Measurements from ENCODE around the gene CASZ1. TPM values are rescaled to one million over a fixed set of nuclear protein-coding genes. Genes with fewer than 3 reads are reported as not detected.

Gene CASZ1
- total RNA-seq, 1 experiment from 2014 or later, result 11.1 TPM

- no peaks in the 10 kb centered on the region for H3K9me3 Mint-ChIP-seq (ENCODE audit: unreplicated experiment)
- ChIA-PET CTCF (interaction anchor here (0.6 kb wide), 1 partner anchor 254 kb away, joined by 3 read pairs; no protein-coding TSS in a partner anchor), POLR2A (no interaction called here)
- no peak overlapping the region for H3K4me3 Mint-ChIP-seq (ENCODE audit: unreplicated experiment)
- no TSS peak for BruUV-seq (replicated peaks)
- no peaks in the 10 kb centered on the region for H3K4me1 Mint-ChIP-seq (ENCODE audit: insufficient read depth, unreplicated experiment)
- no peak overlapping the region for H3K27ac Mint-ChIP-seq (ENCODE audit: low read depth, unreplicated experiment)
- peaks cover 6% of the 10 kb centered on the region for H3K36me3 Mint-ChIP-seq (ENCODE audit: insufficient read depth, unreplicated experiment)
- H3K27me3 Mint-ChIP-seq (ENCODE audit: insufficient read depth, unreplicated experiment), result no peaks in the 10 kb centered on the region
- TF ChIP-seq CTCF (IDR thresholded peaks at IDR 0.05; ENCODE audit: unreplicated experiment), result no peak
- intact Hi-C loops (cut with micrococcal nuclease), result no loop called here
- DNase-seq (ENCODE audit: unreplicated experiment), result no peak
Measured at GRCh38 chr1:10674222-10674621, 122.2 kb downstream of the CASZ1 start.

- no peak overlapping the region for H3K27ac Mint-ChIP-seq (ENCODE audit: low read depth, unreplicated experiment)
- no peak for TF ChIP-seq CTCF (IDR thresholded peaks at IDR 0.05; ENCODE audit: unreplicated experiment)
- H3K4me3 Mint-ChIP-seq (ENCODE audit: unreplicated experiment), result no peak overlapping the region
- no peak for DNase-seq (ENCODE audit: unreplicated experiment)
- ChIA-PET CTCF (no interaction called here), POLR2A (interaction anchor here (0.6 kb wide), 1 partner anchor 191 kb away, joined by 4 read pairs; no protein-coding TSS in a partner anchor)
- intact Hi-C loops (cut with micrococcal nuclease), result no loop called here
- H3K9me3 Mint-ChIP-seq (ENCODE audit: unreplicated experiment), result no peaks in the 10 kb centered on the region
- peaks cover 6% of the 10 kb centered on the region for H3K36me3 Mint-ChIP-seq (ENCODE audit: insufficient read depth, unreplicated experiment)
- BruUV-seq (replicated peaks), result no TSS peak
- H3K4me1 Mint-ChIP-seq (ENCODE audit: insufficient read depth, unreplicated experiment), result no peaks in the 10 kb centered on the region
- no peaks in the 10 kb centered on the region for H3K27me3 Mint-ChIP-seq (ENCODE audit: insufficient read depth, unreplicated experiment)
Measured at GRCh38 chr1:10673109-10673711, 123.2 kb downstream of the CASZ1 start.

- Mint-ChIP-seq H3K4me1 (ENCODE audit: insufficient read depth, unreplicated experiment) (no peaks in the 10 kb centered on the region), H3K4me3 (ENCODE audit: unreplicated experiment) (no peak overlapping the region), H3K27ac (ENCODE audit: low read depth, unreplicated experiment) (no peak overlapping the region), H3K27me3 (ENCODE audit: insufficient read depth, unreplicated experiment) (no peaks in the 10 kb centered on the region), H3K36me3 (ENCODE audit: insufficient read depth, unreplicated experiment) (peaks cover 6% of the 10 kb centered on the region), H3K9me3 (ENCODE audit: unreplicated experiment) (no peaks in the 10 kb centered on the region)
- CTCF ChIA-PET, result no interaction called here
- intact Hi-C loops (cut with micrococcal nuclease), result no loop called here
- DNase-seq (ENCODE audit: unreplicated experiment), result no peak
- no peak for TF ChIP-seq CTCF (IDR thresholded peaks at IDR 0.05; ENCODE audit: unreplicated experiment)
- POLR2A ChIA-PET, result interaction anchor here (0.6 kb wide), 1 partner anchor 192 kb away, joined by 4 read pairs; no protein-coding TSS in a partner anchor
- BruUV-seq (replicated peaks), result no TSS peak
Measured at GRCh38 chr1:10672343-10673050, 123.9 kb downstream of the CASZ1 start.

GRCh38 chr1:10671622-10672342 lies 124.7 kb downstream of the CASZ1 start:
- Mint-ChIP-seq H3K36me3 (ENCODE audit: insufficient read depth, unreplicated experiment) (peaks cover 6% of the 10 kb centered on the region), H3K4me3 (ENCODE audit: unreplicated experiment) (no peak overlapping the region), H3K9me3 (ENCODE audit: unreplicated experiment) (no peaks in the 10 kb centered on the region), H3K4me1 (ENCODE audit: insufficient read depth, unreplicated experiment) (no peaks in the 10 kb centered on the region), H3K27ac (ENCODE audit: low read depth, unreplicated experiment) (no peak overlapping the region), H3K27me3 (ENCODE audit: insufficient read depth, unreplicated experiment) (no peaks in the 10 kb centered on the region)
- DNase-seq (ENCODE audit: unreplicated experiment), result no peak
- no peak for TF ChIP-seq CTCF (IDR thresholded peaks at IDR 0.05; ENCODE audit: unreplicated experiment)
- ChIA-PET CTCF (no interaction called here), POLR2A (no interaction called here)
- no TSS peak for BruUV-seq (replicated peaks)
- intact Hi-C loops (cut with micrococcal nuclease), result no loop called here

Data from MCF 10A (cell line).